ENCODE measurements around the gene DDX11. TPM values are rescaled to one million over a fixed set of nuclear protein-coding genes. Genes with fewer than 3 reads are reported as not detected.
"Not testable (repeated sequence)": the region's sequence is repeated elsewhere in the genome, so short reads cannot be mapped to it uniquely, and the experiment has no call there.

Gene DDX11
- total RNA-seq, 1 donor from 2014 or later: 31.9 TPM

- not testable (repeated sequence) for H3K4me3 Mint-ChIP-seq (ENCODE audit: unreplicated experiment); DNase-seq; H3K27ac Mint-ChIP-seq (ENCODE audit: unreplicated experiment); H3K36me3 Mint-ChIP-seq (ENCODE audit: unreplicated experiment); H3K27me3 Mint-ChIP-seq (ENCODE audit: unreplicated experiment); H3K9me3 Mint-ChIP-seq (ENCODE audit: unreplicated experiment)
- TF ChIP-seq CTCF (IDR thresholded peaks at IDR 0.05; ENCODE audit: partially characterized antibody, unreplicated experiment): peak; percentile 19
- peaks cover 10% of the 10 kb centered on the region for H3K4me1 Mint-ChIP-seq (ENCODE audit: low read depth, unreplicated experiment)
Measured at GRCh38 chr12:31053944-31054343, 19.7 kb upstream of the DDX11 start.

DNA sequence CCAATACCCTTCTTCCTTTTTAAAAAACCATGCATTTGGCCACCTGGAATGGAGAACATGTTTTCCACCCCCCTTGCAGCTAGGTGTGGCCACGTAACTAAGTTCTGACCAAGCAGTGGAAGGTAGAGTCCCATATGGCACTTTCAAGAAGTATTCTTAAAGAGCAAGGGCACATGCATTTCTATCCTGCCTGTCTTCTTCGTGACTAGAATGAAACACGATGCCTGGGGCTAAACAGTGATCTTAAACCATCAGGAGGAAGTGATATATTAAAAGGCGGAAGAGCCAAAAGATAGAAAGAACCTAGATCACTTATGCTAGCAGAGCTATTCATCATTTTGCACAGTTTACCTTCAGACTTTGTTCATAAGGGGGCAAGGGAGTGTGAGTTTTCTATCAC lies 16.0 kb upstream of the DDX11 start:
- peaks cover 3% of the 10 kb centered on the region for H3K9me3 Mint-ChIP-seq (ENCODE audit: unreplicated experiment)
- no peak for TF ChIP-seq CTCF (IDR thresholded peaks at IDR 0.05; ENCODE audit: partially characterized antibody, unreplicated experiment)
- peaks cover 10% of the 10 kb centered on the region for H3K4me1 Mint-ChIP-seq (ENCODE audit: low read depth, unreplicated experiment)
- no peak overlapping the region for H3K4me3 Mint-ChIP-seq (ENCODE audit: unreplicated experiment)
- H3K27ac Mint-ChIP-seq (ENCODE audit: unreplicated experiment): no peak overlapping the region
- no peaks in the 10 kb centered on the region for H3K27me3 Mint-ChIP-seq (ENCODE audit: unreplicated experiment)
- H3K36me3 Mint-ChIP-seq (ENCODE audit: unreplicated experiment): no peaks in the 10 kb centered on the region
- no peak for DNase-seq

DNA sequence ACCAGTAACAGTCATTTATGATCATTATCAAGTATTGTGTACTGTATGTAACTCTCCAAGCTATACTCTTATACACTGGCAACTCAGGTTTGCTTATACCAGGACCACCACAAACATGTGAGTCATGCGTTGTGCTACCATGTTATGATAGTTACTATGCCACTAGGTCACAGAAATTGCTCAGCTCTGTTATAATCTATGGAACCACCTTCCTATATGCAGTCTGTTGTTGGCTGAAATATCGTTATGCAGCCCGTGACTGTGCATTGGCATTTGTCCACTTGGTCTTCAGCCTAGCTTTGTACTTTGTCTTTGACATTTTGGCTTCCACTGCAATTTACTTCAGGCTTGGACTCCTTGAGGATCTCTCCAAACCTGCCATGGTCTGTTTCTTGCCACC lies 7.5 kb upstream of the DDX11 start:
- not testable (repeated sequence) for H3K27ac Mint-ChIP-seq (ENCODE audit: unreplicated experiment); H3K4me3 Mint-ChIP-seq (ENCODE audit: unreplicated experiment); H3K36me3 Mint-ChIP-seq (ENCODE audit: unreplicated experiment); H3K27me3 Mint-ChIP-seq (ENCODE audit: unreplicated experiment); H3K4me1 Mint-ChIP-seq (ENCODE audit: low read depth, unreplicated experiment); H3K9me3 Mint-ChIP-seq (ENCODE audit: unreplicated experiment); DNase-seq

DNA sequence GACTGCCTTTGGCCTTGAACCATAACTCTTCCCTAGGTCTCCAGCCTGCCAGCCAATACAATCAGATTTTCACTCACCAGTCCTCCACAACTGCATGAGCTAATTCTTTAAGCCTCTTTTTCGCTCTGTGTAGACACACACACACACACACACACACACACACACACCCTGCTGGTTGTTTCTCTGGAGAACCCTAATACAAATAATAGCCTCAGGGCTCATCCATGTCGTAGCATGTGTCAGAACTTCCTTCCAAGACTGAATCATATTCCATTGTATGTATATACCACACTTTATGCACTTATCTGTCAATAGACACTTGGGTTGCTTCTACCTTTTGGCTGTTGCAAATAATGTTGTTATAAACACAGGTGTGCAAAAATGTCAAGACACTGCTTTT lies 6.0 kb upstream of the DDX11 start:
- H3K36me3 Mint-ChIP-seq (ENCODE audit: unreplicated experiment); H3K27me3 Mint-ChIP-seq (ENCODE audit: unreplicated experiment); H3K9me3 Mint-ChIP-seq (ENCODE audit: unreplicated experiment); H3K27ac Mint-ChIP-seq (ENCODE audit: unreplicated experiment); H3K4me1 Mint-ChIP-seq (ENCODE audit: low read depth, unreplicated experiment); H3K4me3 Mint-ChIP-seq (ENCODE audit: unreplicated experiment); DNase-seq: not testable (repeated sequence)

DNA sequence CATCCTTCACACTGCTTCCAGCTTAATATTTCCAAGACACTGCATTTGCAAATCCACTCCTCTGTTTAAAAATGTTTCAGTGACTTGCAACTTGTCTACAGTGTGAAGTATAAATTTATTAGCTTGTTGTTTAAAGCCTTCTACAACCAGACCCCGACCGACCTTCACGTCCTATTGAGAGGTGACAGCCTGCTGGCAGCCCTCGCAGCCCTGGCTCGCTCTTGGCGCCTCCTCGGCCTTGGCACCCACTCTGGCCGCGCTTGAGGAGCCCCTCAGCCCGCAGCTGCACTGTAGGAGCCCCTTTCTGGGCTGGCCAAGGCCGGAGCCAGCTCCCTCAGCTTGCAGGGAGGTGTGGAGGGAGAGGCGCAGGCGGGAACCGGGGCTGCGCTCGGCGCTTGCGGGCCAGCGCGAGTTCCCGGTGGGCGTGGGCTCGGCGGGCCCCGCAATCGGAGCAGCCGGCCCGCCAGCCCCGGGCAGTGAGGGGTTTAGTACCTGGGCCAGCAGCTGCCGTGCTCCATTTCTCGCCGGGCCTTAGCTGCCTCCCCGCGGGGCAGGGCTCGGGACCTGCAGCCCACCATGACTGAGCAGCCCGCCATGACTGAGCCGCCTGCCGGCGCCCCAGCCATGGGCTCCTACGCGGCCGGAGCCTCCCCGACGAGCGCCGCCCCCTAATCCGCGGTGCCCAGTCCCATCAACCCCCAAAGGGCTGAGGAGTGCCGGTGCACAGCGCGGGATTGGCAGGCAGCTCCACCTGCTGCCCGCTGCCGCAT lies 2.5 kb upstream of the DDX11 start:
- not testable (repeated sequence) for H3K27ac Mint-ChIP-seq (ENCODE audit: unreplicated experiment); H3K4me3 Mint-ChIP-seq (ENCODE audit: unreplicated experiment); H3K9me3 Mint-ChIP-seq (ENCODE audit: unreplicated experiment); DNase-seq; H3K4me1 Mint-ChIP-seq (ENCODE audit: low read depth, unreplicated experiment); H3K27me3 Mint-ChIP-seq (ENCODE audit: unreplicated experiment); H3K36me3 Mint-ChIP-seq (ENCODE audit: unreplicated experiment)

DNA sequence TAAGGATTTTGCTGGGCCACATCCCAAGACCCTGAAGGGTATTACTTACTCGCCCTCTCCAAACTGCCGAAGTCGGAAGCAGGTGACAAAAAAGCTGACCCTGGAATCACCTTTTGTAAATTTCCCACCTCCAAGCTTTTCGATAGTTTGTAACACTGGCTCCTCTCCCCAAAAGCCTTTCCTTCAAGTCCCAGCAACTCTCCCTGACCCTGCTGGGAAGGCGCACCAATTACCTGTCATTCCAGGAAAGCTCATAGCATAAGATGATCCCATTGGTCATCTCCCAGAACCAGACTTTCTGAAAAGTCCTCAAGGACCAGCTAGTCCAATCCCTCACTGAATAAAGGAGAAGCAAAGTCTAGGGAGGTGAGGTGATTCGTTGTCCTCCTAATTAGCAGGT lies 698 bp upstream of the DDX11 start:
- H3K4me3 Mint-ChIP-seq (ENCODE audit: unreplicated experiment): peak overlapping the region; percentile 94
- H3K4me1 Mint-ChIP-seq (ENCODE audit: low read depth, unreplicated experiment): not testable (repeated sequence)

DNA sequence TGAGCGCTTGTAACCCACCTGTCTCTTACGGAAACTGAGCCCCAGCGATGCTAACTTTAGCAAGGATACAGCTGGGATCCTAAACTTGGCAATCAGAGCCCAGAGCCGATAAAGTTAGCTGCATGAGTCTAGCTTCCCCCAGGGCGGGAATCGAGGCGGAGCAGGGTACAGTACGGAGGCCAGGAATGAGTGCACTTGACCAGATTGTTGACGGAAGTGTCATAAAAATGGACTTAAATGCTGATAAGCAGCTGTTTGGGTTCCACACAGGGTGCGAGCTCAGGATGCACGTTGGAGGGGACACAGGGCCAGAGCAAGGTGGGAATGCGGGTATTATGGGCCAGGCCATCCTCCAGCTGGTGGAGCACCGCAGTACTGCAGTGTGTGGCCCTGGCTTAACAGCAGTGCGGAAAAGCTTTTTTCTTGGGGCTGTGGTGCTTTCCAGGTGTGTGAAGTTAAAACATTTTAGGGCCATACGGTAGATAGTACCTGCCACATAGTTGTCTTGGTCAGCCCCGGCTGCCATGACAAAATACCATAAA lies 744 bp downstream of the DDX11 start:
- peak overlapping the region; percentile 65 for H3K27ac Mint-ChIP-seq (ENCODE audit: unreplicated experiment)
- not testable (repeated sequence) for H3K36me3 Mint-ChIP-seq (ENCODE audit: unreplicated experiment); H3K27me3 Mint-ChIP-seq (ENCODE audit: unreplicated experiment); H3K4me1 Mint-ChIP-seq (ENCODE audit: low read depth, unreplicated experiment); H3K9me3 Mint-ChIP-seq (ENCODE audit: unreplicated experiment)
- peak; percentile 21 for DNase-seq
- H3K4me3 Mint-ChIP-seq (ENCODE audit: unreplicated experiment): peak overlapping the region; percentile 94

More for the DNA sequence above, 698 bp upstream of the DDX11 start:
- not testable (repeated sequence) for H3K9me3 Mint-ChIP-seq (ENCODE audit: unreplicated experiment); H3K27me3 Mint-ChIP-seq (ENCODE audit: unreplicated experiment); H3K36me3 Mint-ChIP-seq (ENCODE audit: unreplicated experiment); H3K27ac Mint-ChIP-seq (ENCODE audit: unreplicated experiment); DNase-seq

DNA sequence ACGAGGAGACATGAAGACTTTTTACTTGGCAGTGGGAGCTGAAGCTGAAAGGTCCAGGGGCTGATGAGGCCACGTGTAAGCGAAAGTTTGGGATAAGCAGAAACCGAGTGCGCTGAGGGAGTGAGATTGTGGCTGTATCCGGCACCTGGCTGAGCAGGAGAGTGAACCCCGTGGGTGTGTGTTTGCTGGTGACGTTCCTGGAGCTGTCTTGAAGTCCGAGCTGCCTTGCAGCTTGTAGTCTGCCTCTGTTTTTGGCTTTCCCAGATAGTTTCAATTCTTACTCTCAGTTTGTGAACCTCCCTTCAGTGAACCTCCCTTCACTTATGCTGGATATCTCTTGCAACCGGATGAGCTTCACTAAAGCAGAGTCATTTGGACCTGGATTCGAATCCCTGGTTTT lies 2.5 kb downstream of the DDX11 start:
- not testable (repeated sequence) for H3K4me1 Mint-ChIP-seq (ENCODE audit: low read depth, unreplicated experiment); H3K36me3 Mint-ChIP-seq (ENCODE audit: unreplicated experiment); DNase-seq; H3K27ac Mint-ChIP-seq (ENCODE audit: unreplicated experiment); H3K4me3 Mint-ChIP-seq (ENCODE audit: unreplicated experiment); H3K27me3 Mint-ChIP-seq (ENCODE audit: unreplicated experiment); H3K9me3 Mint-ChIP-seq (ENCODE audit: unreplicated experiment)

DNA sequence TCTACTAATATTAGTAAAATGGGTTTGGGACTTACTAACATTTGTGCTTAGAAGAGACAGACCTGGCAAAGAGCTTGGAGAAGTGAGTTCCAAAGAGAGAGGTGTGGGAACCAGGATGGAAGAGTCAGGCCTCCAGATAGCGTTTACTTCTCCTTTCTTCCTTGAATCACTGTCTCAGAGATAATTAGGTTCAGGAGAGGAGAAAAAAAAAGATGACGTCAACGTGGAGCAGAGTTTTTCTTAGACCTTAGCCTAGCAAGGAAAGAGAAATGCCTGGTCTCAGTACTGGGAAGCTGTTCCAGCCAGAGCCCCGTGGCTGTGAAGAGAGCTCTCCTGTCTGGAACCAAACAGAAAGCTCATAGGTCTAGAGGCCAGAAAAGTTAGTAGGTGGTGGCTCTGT lies 3.4 kb downstream of the DDX11 start:
- not testable (repeated sequence) for H3K36me3 Mint-ChIP-seq (ENCODE audit: unreplicated experiment); DNase-seq; H3K27ac Mint-ChIP-seq (ENCODE audit: unreplicated experiment)

GRCh38 chr12:31077998-31078397 lies 4.3 kb downstream of the DDX11 start:
- not testable (repeated sequence) for H3K36me3 Mint-ChIP-seq (ENCODE audit: unreplicated experiment); DNase-seq; H3K27ac Mint-ChIP-seq (ENCODE audit: unreplicated experiment); H3K4me1 Mint-ChIP-seq (ENCODE audit: low read depth, unreplicated experiment); H3K9me3 Mint-ChIP-seq (ENCODE audit: unreplicated experiment); H3K4me3 Mint-ChIP-seq (ENCODE audit: unreplicated experiment); H3K27me3 Mint-ChIP-seq (ENCODE audit: unreplicated experiment)

More for the DNA sequence above, 3.4 kb downstream of the DDX11 start:
- not testable (repeated sequence) for H3K4me3 Mint-ChIP-seq (ENCODE audit: unreplicated experiment); H3K27me3 Mint-ChIP-seq (ENCODE audit: unreplicated experiment); H3K9me3 Mint-ChIP-seq (ENCODE audit: unreplicated experiment); H3K4me1 Mint-ChIP-seq (ENCODE audit: low read depth, unreplicated experiment)
